Esophagus muscularis mucosa (tissue), 4 donors: ENCODE measurements around the gene RAB11FIP5. TPM values are rescaled to one million over a fixed set of nuclear protein-coding genes. Genes with fewer than 3 reads are reported as not detected.

ENCODE experiments used
- DNase-seq: peaks from one replicate; pipeline ENCODE4 v3.0.0-alpha.2; 2017; ENCODE audit errors: extremely low spot score
- H3K27ac ChIP-seq, 4 donors: fragments of 200-600 bp; sonication (generic); replicated peaks in 1 of 4; 1 replicate in 3 of 4; 2 replicates in 1 of 4; pipeline ENCODE4 v1.5.1; 2016 to 2019; ENCODE audit warnings: mild to moderate bottlenecking in 1 of 4
- H3K27me3 ChIP-seq, 4 donors: fragments of 200-600 bp; sonication (generic); one replicate each; pipeline versions ENCODE4 v1.5.1 to v1.6.0; 2016 to 2019
- H3K36me3 ChIP-seq, 4 donors: fragments of 200-600 bp; sonication (generic); one replicate each; pipeline ENCODE4 v1.5.1; 2016 to 2019
- H3K4me1 ChIP-seq, 4 donors: fragments of 200-600 bp; sonication (generic); one replicate each; pipeline ENCODE4 v1.5.1; 2016 to 2019
- H3K4me3 ChIP-seq, 4 donors: fragments of 200-600 bp; sonication (generic); 1 replicate in 2 of 4; 2 replicates in 2 of 4; pipeline ENCODE4 v1.5.1; 2016 to 2019; ENCODE audit warnings: mild to moderate bottlenecking in 4 of 4, moderate library complexity in 1 of 4
- H3K9me3 ChIP-seq, 4 donors: fragments of 200-600 bp; sonication (generic); 1 replicate in 3 of 4; 2 replicates in 1 of 4; pipeline ENCODE4 v1.5.1; 2016 to 2019
- EP300 ChIP-seq: sonication (generic); formaldehyde crosslinking; IDR thresholded peaks from one replicate; pipeline ENCODE4 v1.6.1; 2017; ENCODE audit warnings: antibody characterized with exemption
- POLR2A ChIP-seq: fragments of 450-650 bp; IDR thresholded peaks from one replicate; pipeline ENCODE4 v1.6.1; 2017; ENCODE audit warnings: antibody characterized with exemption, moderate library complexity, mild to moderate bottlenecking, low read depth
- POLR2AphosphoS5 ChIP-seq, 2 donors: sonication (generic); formaldehyde crosslinking; IDR thresholded peaks; one replicate each; pipeline ENCODE4 v1.6.1; 2017; ENCODE audit warnings: antibody characterized with exemption in 2 of 2
- WGBS: methylation state at CpG from one replicate; pipeline ENCODE4 v1.1.5; 2018; 5-methylcytosine and 5-hydroxymethylcytosine counted together
- intact Hi-C: fragments of 100-400 bp; cut with DNase I; formaldehyde crosslinking; loops from one replicate; pipeline ENCODE4 v1.15.1; 2023
- total RNA-seq, 4 donors: library from RNA; depleted of rRNA; stranded (reverse); fragments of >200 nt; gene quantifications; one replicate each; pipeline versions ENCODE4 v1.1.0 to v1.2.1, GENCODE V29; 2016
- TF ChIP-seq, protein P1 (sequence below), 3 experiments: fragments of 200-600 bp in 2 of 3; fragments of 450-650 bp in 1 of 3; sonication (generic) in 2 of 3; IDR thresholded peaks; one replicate each; pipeline ENCODE4 v1.5.1; 2017 to 2019; ENCODE audit warnings: antibody characterized with exemption in 3 of 3, mild to moderate bottlenecking in 2 of 3, moderate library complexity in 1 of 3

Gene RAB11FIP5
- total RNA-seq, 4 donors from 2014 or later = 17.0 to 46.4 (median 38.4) TPM

DNA sequence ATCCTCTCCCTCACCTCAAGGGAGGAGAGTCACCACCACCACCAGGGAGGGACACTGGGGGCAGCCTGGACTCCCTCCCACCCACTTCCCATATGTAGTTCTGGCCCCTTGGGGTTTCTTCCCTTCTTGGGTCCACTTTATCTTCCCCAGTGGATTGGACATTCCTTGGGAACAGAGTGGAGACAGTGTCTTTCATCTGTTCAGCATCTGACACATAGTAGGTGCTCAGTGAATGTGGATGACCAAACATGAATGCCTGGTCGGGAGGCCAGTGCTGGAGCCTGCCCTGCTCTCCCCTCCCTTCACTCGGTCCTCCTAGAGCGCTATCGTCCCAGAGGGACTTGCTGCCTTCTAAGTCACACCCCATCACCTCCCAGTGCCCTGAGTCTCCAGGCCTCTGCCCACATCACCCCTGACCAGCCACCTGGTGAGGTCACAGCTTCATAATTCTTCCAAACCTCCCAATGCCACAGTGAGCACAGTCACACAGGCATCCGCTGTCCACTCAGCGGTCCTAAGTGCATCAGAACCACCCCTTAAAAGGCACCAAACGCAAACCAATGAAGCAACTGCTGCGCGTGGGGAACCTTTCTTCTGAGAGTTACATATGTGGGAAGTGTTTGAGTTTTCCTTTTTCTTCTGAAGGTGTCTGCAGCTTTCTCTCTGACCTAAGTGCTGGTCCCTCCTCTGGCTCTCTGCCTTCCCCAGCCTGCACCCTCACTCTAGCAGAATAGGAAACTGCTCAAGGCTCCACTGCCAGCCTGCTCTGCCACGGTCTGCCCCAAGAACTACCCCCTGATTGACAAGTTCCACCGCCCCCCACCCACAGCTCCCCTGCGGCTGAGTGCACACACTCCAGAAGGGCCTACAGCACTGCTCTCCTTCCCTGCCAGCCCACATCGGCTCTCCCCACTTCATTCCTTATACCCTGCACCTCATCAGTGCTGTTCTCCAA, 34.0 kb downstream of the RAB11FIP5 start:
- Histone ChIP-seq H3K4me3 (no peak overlapping the region), H3K36me3 (peaks cover 0 to 71% (median 47%) of the 10 kb centered on the region in 4 donors), H3K9me3 (no peaks in the 10 kb centered on the region), H3K27me3 (no peaks in the 10 kb centered on the region), H3K4me1 (peaks cover 0 to 13% (median 7%) of the 10 kb centered on the region in 4 donors), H3K27ac (no peak overlapping the region)
- WGBS = 89% methylated on average over 13 of the region's 13 CpGs
- TF ChIP-seq POLR2A (no peak), POLR2AphosphoS5 (IDR thresholded peaks at IDR 0.05) (no peak), EP300 (no peak)
- TF ChIP-seq, protein P1, sequence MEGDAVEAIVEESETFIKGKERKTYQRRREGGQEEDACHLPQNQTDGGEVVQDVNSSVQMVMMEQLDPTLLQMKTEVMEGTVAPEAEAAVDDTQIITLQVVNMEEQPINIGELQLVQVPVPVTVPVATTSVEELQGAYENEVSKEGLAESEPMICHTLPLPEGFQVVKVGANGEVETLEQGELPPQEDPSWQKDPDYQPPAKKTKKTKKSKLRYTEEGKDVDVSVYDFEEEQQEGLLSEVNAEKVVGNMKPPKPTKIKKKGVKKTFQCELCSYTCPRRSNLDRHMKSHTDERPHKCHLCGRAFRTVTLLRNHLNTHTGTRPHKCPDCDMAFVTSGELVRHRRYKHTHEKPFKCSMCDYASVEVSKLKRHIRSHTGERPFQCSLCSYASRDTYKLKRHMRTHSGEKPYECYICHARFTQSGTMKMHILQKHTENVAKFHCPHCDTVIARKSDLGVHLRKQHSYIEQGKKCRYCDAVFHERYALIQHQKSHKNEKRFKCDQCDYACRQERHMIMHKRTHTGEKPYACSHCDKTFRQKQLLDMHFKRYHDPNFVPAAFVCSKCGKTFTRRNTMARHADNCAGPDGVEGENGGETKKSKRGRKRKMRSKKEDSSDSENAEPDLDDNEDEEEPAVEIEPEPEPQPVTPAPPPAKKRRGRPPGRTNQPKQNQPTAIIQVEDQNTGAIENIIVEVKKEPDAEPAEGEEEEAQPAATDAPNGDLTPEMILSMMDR (IDR thresholded peaks at IDR 0.05) = no peak
- no peak for DNase-seq
- intact Hi-C loops = loop anchor here (10.0 kb wide), 1 partner anchor 184 kb away; no protein-coding TSS in a partner anchor

DNA sequence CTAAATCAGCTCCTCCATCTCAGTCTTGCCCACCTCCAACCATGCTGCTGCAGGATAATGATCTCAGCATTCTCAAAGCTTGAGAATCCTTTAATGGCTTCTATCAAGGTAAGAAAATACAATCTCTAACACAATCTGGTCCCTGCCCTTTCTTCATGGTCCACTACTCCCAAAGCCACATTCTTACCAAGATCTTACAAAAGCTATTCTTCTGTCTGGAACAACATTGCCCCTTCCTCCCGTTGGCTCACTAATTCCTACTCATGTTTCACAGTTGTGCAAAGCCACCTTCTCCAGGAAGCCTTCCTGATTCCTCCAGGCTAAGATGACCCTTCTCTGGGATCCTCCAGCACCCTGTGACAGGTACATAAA, 35.3 kb downstream of the RAB11FIP5 start:
- TF ChIP-seq, protein P1 (IDR thresholded peaks at IDR 0.05) = no peak
- no peak for TF ChIP-seq EP300
- no peak for TF ChIP-seq POLR2AphosphoS5 (IDR thresholded peaks at IDR 0.05)
- TF ChIP-seq POLR2A = no peak
- H3K36me3 ChIP-seq = peaks cover 0 to 66% (median 47%) of the 10 kb centered on the region in 4 donors
- no peak for DNase-seq
- peaks cover 4 to 17% (median 11%) of the 10 kb centered on the region in 4 donors for H3K4me1 ChIP-seq
- no peaks in the 10 kb centered on the region for H3K27me3 ChIP-seq
- no peak overlapping the region for H3K27ac ChIP-seq
- H3K4me3 ChIP-seq = no peak overlapping the region
- 76% methylated on average over 1 of the region's 1 CpG for WGBS
- no peaks in the 10 kb centered on the region for H3K9me3 ChIP-seq
- intact Hi-C loops = loop anchor here (10.0 kb wide), 1 partner anchor 183 kb away; no protein-coding TSS in a partner anchor

DNA sequence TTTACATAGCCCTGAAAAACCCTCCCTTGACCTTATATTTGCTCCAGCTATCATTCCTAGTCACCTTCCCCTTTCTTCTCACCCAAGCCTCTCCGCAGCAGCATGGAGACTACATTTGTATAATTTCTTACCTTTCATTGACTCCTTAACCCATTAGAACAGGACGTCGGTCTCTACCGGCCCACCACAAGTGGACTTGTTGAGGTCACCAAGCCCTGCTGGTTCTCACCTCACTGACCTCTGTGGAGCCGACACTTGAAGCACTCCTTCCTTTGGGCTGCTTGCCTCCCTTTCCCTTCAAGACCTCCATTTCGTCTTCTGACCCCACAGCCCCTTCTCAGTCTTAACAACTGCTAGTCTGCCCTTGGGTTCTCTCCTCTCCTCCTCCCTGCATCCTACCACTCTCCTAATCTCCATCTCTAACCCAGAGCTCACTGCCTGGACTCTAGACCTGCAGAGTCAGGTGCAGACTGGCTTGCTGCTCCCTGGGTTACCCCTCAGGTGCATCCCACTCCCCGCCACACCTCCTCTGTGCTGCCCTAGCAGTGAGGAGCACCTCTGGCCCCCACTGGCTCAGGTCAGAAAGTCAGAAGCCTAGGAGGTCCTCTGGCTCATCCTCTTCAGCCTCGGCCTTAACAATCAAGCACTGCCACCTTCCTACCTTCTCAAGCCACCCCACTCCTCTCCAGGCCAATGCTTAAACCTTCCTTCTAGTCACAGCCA, 35.9 kb downstream of the RAB11FIP5 start:
- intact Hi-C loops = loop anchor here (10.0 kb wide), 1 partner anchor 182 kb away; no protein-coding TSS in a partner anchor

More for the DNA sequence above, 35.9 kb downstream of the RAB11FIP5 start:
- H3K4me1 ChIP-seq = peaks cover 10 to 22% (median 17%) of the 10 kb centered on the region in 4 donors
- H3K27ac ChIP-seq = no peak overlapping the region
- H3K9me3 ChIP-seq = no peaks in the 10 kb centered on the region
- no peak for DNase-seq
- H3K4me3 ChIP-seq = no peak overlapping the region
- no peaks in the 10 kb centered on the region for H3K27me3 ChIP-seq
- 86% methylated on average over 8 of the region's 8 CpGs for WGBS
- H3K36me3 ChIP-seq = peaks cover 0 to 66% (median 47%) of the 10 kb centered on the region in 4 donors
- TF ChIP-seq EP300 (no peak), POLR2A (no peak), POLR2AphosphoS5 (IDR thresholded peaks at IDR 0.05) (no peak)
- TF ChIP-seq, protein P1 (IDR thresholded peaks at IDR 0.05) = no peak
